Kidney (tissue), 14 donors: ENCODE results near the gene C9. TPM values are rescaled to one million over a fixed set of nuclear protein-coding genes. Genes with fewer than 3 reads are reported as not detected.

Experiments
- DNase-seq, 5 donors: peaks; one replicate each; pipeline ENCODE4 v3.0.0-alpha.2; 2013 to 2020
- FAIRE-seq: peaks from 2 replicates; lab custom pipeline; 2012; peaks lifted over from hg19 to GRCh38; lab: Jason Lieb, UNC
- H3K27ac ChIP-seq, 2 donors: one replicate each; pipeline ENCODE4 v1.7.0; 2013; ENCODE audit warnings: low read depth in 2 of 2, low read length in 2 of 2, inconsistent platforms in 1 of 2
- H3K27me3 ChIP-seq: one replicate; pipeline ENCODE4 v1.7.1; 2013; ENCODE audit warnings: low read length, inconsistent platforms; ENCODE audit not compliant: control insufficient read depth, insufficient read depth
- H3K36me3 ChIP-seq, 3 donors: one replicate each; pipeline versions ENCODE4 v1.7.0 to v1.7.1; 2013; ENCODE audit warnings: low read length in 3 of 3, control low read depth in 1 of 3, inconsistent platforms in 1 of 3; ENCODE audit not compliant: insufficient read depth in 3 of 3, control insufficient read depth in 2 of 3
- H3K4me1 ChIP-seq, 3 donors: one replicate each; pipeline versions ENCODE4 v1.7.0 to v1.7.1; 2013; ENCODE audit warnings: low read length in 3 of 3, inconsistent platforms in 1 of 3, low read depth in 1 of 3; ENCODE audit not compliant: control insufficient read depth in 2 of 3, insufficient read depth in 2 of 3
- H3K4me3 ChIP-seq, 3 donors: one replicate each; pipeline versions ENCODE4 v1.7.0 to v1.8.1; 2013; ENCODE audit warnings: low read length in 3 of 3, control low read depth in 1 of 3, inconsistent platforms in 1 of 3
- H3K9ac ChIP-seq, 3 donors: one replicate each; pipeline versions ENCODE4 v1.7.0 to v1.7.1; 2013; ENCODE audit warnings: low read length in 3 of 3, control low read depth in 1 of 3, inconsistent platforms in 1 of 3
- H3K9me3 ChIP-seq, 3 donors: one replicate each; pipeline versions ENCODE4 v1.7.0 to v1.7.1; 2013; ENCODE audit warnings: low read length in 3 of 3, control low read depth in 1 of 3, inconsistent platforms in 1 of 3; ENCODE audit not compliant: control insufficient read depth in 2 of 3, insufficient read depth in 1 of 3
- CTCF ChIP-seq: IDR thresholded peaks from 3 replicates; pipeline ENCODE4 v1.5.1; 2012; ENCODE audit warnings: mild to moderate bottlenecking, moderate library complexity, borderline replicate concordance; ENCODE audit not compliant: insufficient read depth; ENCODE audit errors: extremely low read depth
- intact Hi-C: fragments of 100-400 bp; cut with DNase I; formaldehyde crosslinking; loops from one replicate; pipeline ENCODE4 v1.11.1; 2022
- polyA plus RNA-seq: library from polyadenylated mRNA; stranded (reverse); fragments of 350-450 nt; fragmentation: Illumina TruSeq; extraction: RNeasy Lipid Tissue Mini Kit (QIAGEN cat#74804); gene quantifications from one replicate; pipeline ENCODE4 v1.2.3, GENCODE V29; 2014; ENCODE audit warnings: low read depth, low replicate concordance; ENCODE audit not compliant: insufficient read depth
- total RNA-seq: library from RNA; stranded (reverse); fragmentation: NEBNext Ultra II Directional; extraction: Animal tissue kit (Norgen Biotek cat#: 25700); gene quantifications from one replicate; pipeline ENCODE4 v1.2.1, GENCODE V29; 2021
- donor health status: control.
- donor health status: control.
- donor health status: control.
- donor health status: control.
- donor health status: control.
- donor health status: DM: yes; HTN: yes; CAD: no.
- donor health status: Normal renal cell carcinoma (clear cell type).

The C9 gene
- total and polyA plus RNA-seq, 2 donors from 2014 or later, result 1.5 to 4.5 TPM

- intact Hi-C loops, result no loop called here
- DNase-seq (no peak), FAIRE-seq (no peak)
- Histone ChIP-seq H3K9ac (no peak overlapping the region), H3K4me3 (no peak overlapping the region), H3K36me3 (no peaks in the 10 kb centered on the region), H3K4me1 (no peaks in the 10 kb centered on the region), H3K27ac (no peak overlapping the region), H3K9me3 (peaks cover 0 to 5% (median 0%) of the 10 kb centered on the region in 3 donors), H3K27me3 (no peaks in the 10 kb centered on the region)
- TF ChIP-seq CTCF, result no peak
These were observed 10.4 kb downstream of the C9 start for GRCh38 chr5:39353717-39354399.

- DNase-seq (no peak), FAIRE-seq (no peak)
- H3K9ac ChIP-seq, result no peak overlapping the region
- H3K9me3 ChIP-seq, result peaks cover 0 to 5% (median 0%) of the 10 kb centered on the region in 3 donors
- no peak for TF ChIP-seq CTCF
- no peaks in the 10 kb centered on the region for H3K27me3 ChIP-seq
- intact Hi-C loops, result no loop called here
- no peak overlapping the region for H3K4me3 ChIP-seq
- no peaks in the 10 kb centered on the region for H3K36me3 ChIP-seq
- no peaks in the 10 kb centered on the region for H3K4me1 ChIP-seq
- H3K27ac ChIP-seq, result no peak overlapping the region
These were observed 11.3 kb downstream of the C9 start for GRCh38 chr5:39352951-39353350.

GRCh38 chr5:39352170-39352569 lies 12.1 kb downstream of the C9 start:
- DNase-seq (no peak), FAIRE-seq (no peak)
- Histone ChIP-seq H3K36me3 (no peaks in the 10 kb centered on the region), H3K27ac (no peak overlapping the region), H3K9ac (no peak overlapping the region), H3K9me3 (peaks cover 0 to 5% (median 0%) of the 10 kb centered on the region in 3 donors), H3K4me3 (no peak overlapping the region), H3K4me1 (no peaks in the 10 kb centered on the region), H3K27me3 (no peaks in the 10 kb centered on the region)
- no peak for TF ChIP-seq CTCF
- intact Hi-C loops, result no loop called here
